ENCODE data around the gene SMAGP. TPM values are rescaled to one million over a fixed set of nuclear protein-coding genes. Genes with fewer than 3 reads are reported as not detected.
"Not testable (repeated sequence)": the region's sequence is repeated elsewhere in the genome, so short reads cannot be mapped to it uniquely, and the experiment has no call there.

SMAGP gene
- polyA plus RNA-seq, 1 donor (not counting 4 experiments of a cell fraction or from before 2014, with no cell fraction given): 52.1 TPM

DNA sequence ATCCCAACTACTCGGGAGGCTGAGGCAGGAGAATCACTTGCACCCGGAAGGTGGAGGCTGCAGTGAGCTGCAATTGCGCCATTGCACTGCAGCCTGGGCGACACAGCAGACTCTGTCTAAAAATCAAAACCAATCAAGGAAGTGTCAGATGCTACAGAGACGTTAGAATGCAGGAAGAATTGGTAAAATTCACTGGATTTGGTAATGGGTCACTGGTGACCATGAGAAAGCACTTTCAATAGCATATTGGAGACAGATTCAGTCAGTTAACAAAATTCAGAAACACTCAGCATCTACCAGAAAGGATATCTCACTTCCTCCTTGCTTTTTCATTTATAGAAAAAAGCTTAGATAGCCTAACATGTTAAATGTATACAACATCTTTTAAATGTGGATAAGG is 36.3 kb upstream of the SMAGP start:
- DNase-seq (ENCODE audit: low read depth, low spot score): no peak
- Histone ChIP-seq H3K79me2 (ENCODE audit: control insufficient read depth, insufficient read depth, low read length) (no peaks in the 10 kb centered on the region), H3K4me2 (ENCODE audit: control insufficient read depth, extremely low read depth, insufficient read depth, low read depth, low read length) (no peak overlapping the region), H3K9ac (ENCODE audit: control insufficient read depth, extremely low read depth, insufficient read depth, low read length) (no peak overlapping the region), H2AFZ (ENCODE audit: control insufficient read depth, low read length) (no peak overlapping the region), H3K9me1 (ENCODE audit: control insufficient read depth, extremely low read depth, insufficient read depth, low read length) (no peaks in the 10 kb centered on the region), H3K4me1 (ENCODE audit: control insufficient read depth, extremely low read depth, insufficient read depth, low read length) (peaks cover 10% of the 10 kb centered on the region), H4K20me1 (ENCODE audit: control insufficient read depth, extremely low read depth, insufficient read depth, low read length) (no peaks in the 10 kb centered on the region), H3K36me3 (ENCODE audit: control insufficient read depth in 2 of 2, extremely low read depth in 1 of 2, insufficient read depth in 2 of 2, low read length in 2 of 2) (no peaks in the 10 kb centered on the region), H3K4me3 (ENCODE audit: control insufficient read depth in 2 of 3, extremely low read depth in 1 of 3, insufficient read depth in 2 of 3, low read depth in 1 of 3, low read length in 3 of 3) (no peak overlapping the region), H3K9me3 (ENCODE audit: control insufficient read depth, low read depth, low read length) (no peaks in the 10 kb centered on the region), H3K27ac (ENCODE audit: control insufficient read depth, insufficient read depth, low read length) (no peak overlapping the region), H3K27me3 (ENCODE audit: control insufficient read depth, extremely low read depth, insufficient read depth, low read length) (no peaks in the 10 kb centered on the region)
- no peak for TF ChIP-seq EZH2 (IDR thresholded peaks at IDR 0.05; ENCODE audit: low read length)
- TF ChIP-seq, protein P1, sequence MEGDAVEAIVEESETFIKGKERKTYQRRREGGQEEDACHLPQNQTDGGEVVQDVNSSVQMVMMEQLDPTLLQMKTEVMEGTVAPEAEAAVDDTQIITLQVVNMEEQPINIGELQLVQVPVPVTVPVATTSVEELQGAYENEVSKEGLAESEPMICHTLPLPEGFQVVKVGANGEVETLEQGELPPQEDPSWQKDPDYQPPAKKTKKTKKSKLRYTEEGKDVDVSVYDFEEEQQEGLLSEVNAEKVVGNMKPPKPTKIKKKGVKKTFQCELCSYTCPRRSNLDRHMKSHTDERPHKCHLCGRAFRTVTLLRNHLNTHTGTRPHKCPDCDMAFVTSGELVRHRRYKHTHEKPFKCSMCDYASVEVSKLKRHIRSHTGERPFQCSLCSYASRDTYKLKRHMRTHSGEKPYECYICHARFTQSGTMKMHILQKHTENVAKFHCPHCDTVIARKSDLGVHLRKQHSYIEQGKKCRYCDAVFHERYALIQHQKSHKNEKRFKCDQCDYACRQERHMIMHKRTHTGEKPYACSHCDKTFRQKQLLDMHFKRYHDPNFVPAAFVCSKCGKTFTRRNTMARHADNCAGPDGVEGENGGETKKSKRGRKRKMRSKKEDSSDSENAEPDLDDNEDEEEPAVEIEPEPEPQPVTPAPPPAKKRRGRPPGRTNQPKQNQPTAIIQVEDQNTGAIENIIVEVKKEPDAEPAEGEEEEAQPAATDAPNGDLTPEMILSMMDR (optimal IDR thresholded peaks at IDR 0.05 in 1 of 3, IDR thresholded peaks at IDR 0.05 in 1 of 3, conservative IDR thresholded peaks at IDR 0.05 in 1 of 3; ENCODE audit: extremely low read depth in 1 of 3, insufficient read depth in 2 of 3, low read length in 3 of 3): no peak
- no peak for FAIRE-seq
- dilution Hi-C loops (cut with MboI; ENCODE audit: extremely low pct_ligation_motif_present, low sequenced_read_pairs): no loop called here

GRCh38 chr12:51300768-51301167 is 30.6 kb upstream of the SMAGP start:
- H3K4me2 ChIP-seq (ENCODE audit: control insufficient read depth, extremely low read depth, insufficient read depth, low read depth, low read length); FAIRE-seq; H4K20me1 ChIP-seq (ENCODE audit: control insufficient read depth, extremely low read depth, insufficient read depth, low read length); H3K27ac ChIP-seq (ENCODE audit: control insufficient read depth, insufficient read depth, low read length); H3K79me2 ChIP-seq (ENCODE audit: control insufficient read depth, insufficient read depth, low read length); dilution Hi-C loops (cut with MboI; ENCODE audit: extremely low pct_ligation_motif_present, low sequenced_read_pairs); H3K9ac ChIP-seq (ENCODE audit: control insufficient read depth, extremely low read depth, insufficient read depth, low read length); H3K36me3 ChIP-seq (ENCODE audit: control insufficient read depth in 2 of 2, extremely low read depth in 1 of 2, insufficient read depth in 2 of 2, low read length in 2 of 2); H3K27me3 ChIP-seq (ENCODE audit: control insufficient read depth, extremely low read depth, insufficient read depth, low read length); H3K4me3 ChIP-seq (ENCODE audit: control insufficient read depth in 2 of 3, extremely low read depth in 1 of 3, insufficient read depth in 2 of 3, low read depth in 1 of 3, low read length in 3 of 3); H2AFZ ChIP-seq (ENCODE audit: control insufficient read depth, low read length); H3K4me1 ChIP-seq (ENCODE audit: control insufficient read depth, extremely low read depth, insufficient read depth, low read length); DNase-seq (ENCODE audit: low read depth, low spot score); H3K9me3 ChIP-seq (ENCODE audit: control insufficient read depth, low read depth, low read length); H3K9me1 ChIP-seq (ENCODE audit: control insufficient read depth, extremely low read depth, insufficient read depth, low read length): not testable (repeated sequence)

DNA sequence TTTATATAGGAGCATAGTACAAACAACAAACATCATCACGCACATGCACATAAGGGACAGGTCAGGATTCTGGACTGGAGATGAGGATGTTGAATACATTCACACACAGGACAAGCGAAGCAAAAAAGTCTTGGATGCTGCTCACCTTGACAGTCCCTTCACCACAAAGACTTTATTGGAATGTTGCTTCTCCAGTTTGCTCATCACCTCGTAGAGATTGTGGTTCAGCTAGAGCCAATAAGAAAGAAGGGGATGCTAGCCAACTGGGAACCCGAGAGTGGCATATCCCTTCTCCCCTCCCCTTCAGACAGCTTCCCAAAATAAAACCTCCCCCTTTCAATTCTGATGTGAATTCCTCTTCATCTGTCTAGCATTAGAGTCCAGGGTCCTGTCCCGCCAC is 25.4 kb upstream of the SMAGP start:
- H3K36me3 ChIP-seq (ENCODE audit: control insufficient read depth in 2 of 2, extremely low read depth in 1 of 2, insufficient read depth in 2 of 2, low read length in 2 of 2): no peaks in the 10 kb centered on the region
- dilution Hi-C loops (cut with MboI; ENCODE audit: extremely low pct_ligation_motif_present, low sequenced_read_pairs): no loop called here
- FAIRE-seq (peak; percentile 56), DNase-seq (ENCODE audit: low read depth, low spot score) (no peak)
- no peak overlapping the region for H3K4me2 ChIP-seq (ENCODE audit: control insufficient read depth, extremely low read depth, insufficient read depth, low read depth, low read length)
- no peaks in the 10 kb centered on the region for H3K79me2 ChIP-seq (ENCODE audit: control insufficient read depth, insufficient read depth, low read length)
- H3K9ac ChIP-seq (ENCODE audit: control insufficient read depth, extremely low read depth, insufficient read depth, low read length): no peak overlapping the region
- H3K27ac ChIP-seq (ENCODE audit: control insufficient read depth, insufficient read depth, low read length): no peak overlapping the region
- H3K9me1 ChIP-seq (ENCODE audit: control insufficient read depth, extremely low read depth, insufficient read depth, low read length): no peaks in the 10 kb centered on the region
- H3K9me3 ChIP-seq (ENCODE audit: control insufficient read depth, low read depth, low read length): no peaks in the 10 kb centered on the region
- no peaks in the 10 kb centered on the region for H3K4me1 ChIP-seq (ENCODE audit: control insufficient read depth, extremely low read depth, insufficient read depth, low read length)
- H3K4me3 ChIP-seq (ENCODE audit: control insufficient read depth in 2 of 3, extremely low read depth in 1 of 3, insufficient read depth in 2 of 3, low read depth in 1 of 3, low read length in 3 of 3): no peak overlapping the region
- no peaks in the 10 kb centered on the region for H4K20me1 ChIP-seq (ENCODE audit: control insufficient read depth, extremely low read depth, insufficient read depth, low read length)
- no peak overlapping the region for H2AFZ ChIP-seq (ENCODE audit: control insufficient read depth, low read length)
- H3K27me3 ChIP-seq (ENCODE audit: control insufficient read depth, extremely low read depth, insufficient read depth, low read length): no peaks in the 10 kb centered on the region
- TF ChIP-seq EZH2 (IDR thresholded peaks at IDR 0.05; ENCODE audit: low read length): no peak
- TF ChIP-seq, protein P1 (optimal IDR thresholded peaks at IDR 0.05 in 1 of 3, IDR thresholded peaks at IDR 0.05 in 1 of 3, conservative IDR thresholded peaks at IDR 0.05 in 1 of 3; ENCODE audit: extremely low read depth in 1 of 3, insufficient read depth in 2 of 3, low read length in 3 of 3): no peak

DNA sequence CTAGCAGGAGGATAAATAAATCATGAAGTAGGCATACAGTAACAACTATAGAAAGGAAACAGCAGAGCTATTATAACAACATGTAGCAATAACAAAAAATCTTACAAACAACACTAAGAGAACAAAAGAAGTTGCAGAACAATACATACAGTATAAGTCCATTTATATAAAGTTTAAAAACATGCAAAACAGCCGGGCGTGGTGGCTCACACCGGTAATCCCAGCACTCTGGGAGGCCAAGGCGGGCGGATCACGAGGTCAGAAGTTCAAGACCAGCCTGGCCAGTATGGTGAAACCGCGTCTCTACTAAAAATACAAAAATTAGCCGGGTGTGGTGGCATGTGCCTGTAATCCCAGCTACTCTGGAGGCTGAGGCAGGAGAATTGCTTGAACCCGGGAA is 23.9 kb upstream of the SMAGP start:
- H4K20me1 ChIP-seq (ENCODE audit: control insufficient read depth, extremely low read depth, insufficient read depth, low read length); H3K9me1 ChIP-seq (ENCODE audit: control insufficient read depth, extremely low read depth, insufficient read depth, low read length); H3K79me2 ChIP-seq (ENCODE audit: control insufficient read depth, insufficient read depth, low read length); H3K4me2 ChIP-seq (ENCODE audit: control insufficient read depth, extremely low read depth, insufficient read depth, low read depth, low read length); FAIRE-seq; H3K36me3 ChIP-seq (ENCODE audit: control insufficient read depth in 2 of 2, extremely low read depth in 1 of 2, insufficient read depth in 2 of 2, low read length in 2 of 2); H3K9ac ChIP-seq (ENCODE audit: control insufficient read depth, extremely low read depth, insufficient read depth, low read length); H3K4me3 ChIP-seq (ENCODE audit: control insufficient read depth in 2 of 3, extremely low read depth in 1 of 3, insufficient read depth in 2 of 3, low read depth in 1 of 3, low read length in 3 of 3); dilution Hi-C loops (cut with MboI; ENCODE audit: extremely low pct_ligation_motif_present, low sequenced_read_pairs); H3K4me1 ChIP-seq (ENCODE audit: control insufficient read depth, extremely low read depth, insufficient read depth, low read length); H3K9me3 ChIP-seq (ENCODE audit: control insufficient read depth, low read depth, low read length); DNase-seq (ENCODE audit: low read depth, low spot score); H3K27me3 ChIP-seq (ENCODE audit: control insufficient read depth, extremely low read depth, insufficient read depth, low read length); H3K27ac ChIP-seq (ENCODE audit: control insufficient read depth, insufficient read depth, low read length); H2AFZ ChIP-seq (ENCODE audit: control insufficient read depth, low read length): not testable (repeated sequence)
